Endothelial cell of umbilical vein (primary cell): ENCODE measurements around the gene MBNL2. TPM values are rescaled to one million over a fixed set of nuclear protein-coding genes. Genes with fewer than 3 reads are reported as not detected.

Experiments used
- BruUV-seq: library from RNA; stranded (reverse); fragments of 400-500 nt; replicated peaks from 2 replicates; lab custom pipeline; 2021; lab: Mats Ljungman, UMichigan
- CTCF ChIA-PET: fragments of 300-600, 350-600 bp; sonication (Branson Sonifier 250); formaldehyde crosslinking; loops from one replicate; lab custom pipeline; 2021; ENCODE audit warnings: antibody characterized with exemption, inconsistent platforms; lab: Charles Lee
- POLR2A ChIA-PET: fragments of 300-600, 350-600 bp; sonication (Branson Sonifier 250); formaldehyde crosslinking; loops from one replicate; lab custom pipeline; 2021; ENCODE audit warnings: antibody characterized with exemption, inconsistent platforms; lab: Charles Lee
- DNase-seq: peaks from one replicate; pipeline ENCODE4 v3.0.0-alpha.2; 2011; ENCODE audit warnings: low read depth, low spot score
- FAIRE-seq: peaks from 2 replicates; lab custom pipeline; 2011; peaks lifted over from hg19 to GRCh38; lab: Jason Lieb, UNC
- H2AFZ ChIP-seq: 2 replicates; pipeline ENCODE4 v1.6.0; 2012; ENCODE audit warnings: low read depth, low read length, control low read depth, inconsistent platforms
- H3K27ac ChIP-seq: 2 replicates; pipeline ENCODE4 v1.5.1; 2011; ENCODE audit warnings: low read depth, mild to moderate bottlenecking, control low read depth, low read length, moderate library complexity; ENCODE audit not compliant: insufficient read depth
- H3K27me3 ChIP-seq, 2 experiments: 2 replicates each; pipeline versions ENCODE4 v1.6.0 to v1.6.1; 2011; ENCODE audit warnings: low read length in 2 of 2, mixed read lengths in 1 of 2; ENCODE audit not compliant: control insufficient read depth in 2 of 2, insufficient read depth in 2 of 2
- H3K36me3 ChIP-seq, 2 experiments: 2 replicates in 1 of 2; 3 replicates in 1 of 2; pipeline ENCODE4 v1.5.1; 2011; ENCODE audit warnings: low read length in 2 of 2, mild to moderate bottlenecking in 1 of 2, moderate library complexity in 1 of 2; ENCODE audit not compliant: control insufficient read depth in 2 of 2, insufficient read depth in 2 of 2; ENCODE audit errors: extremely low read depth in 1 of 2
- H3K4me1 ChIP-seq: 3 replicates; pipeline ENCODE4 v1.5.1; 2011; ENCODE audit warnings: mild to moderate bottlenecking, low read length; ENCODE audit not compliant: control insufficient read depth, insufficient read depth; ENCODE audit errors: extremely low read depth
- H3K4me2 ChIP-seq: 2 replicates; pipeline ENCODE4 v1.6.1; 2011; ENCODE audit warnings: low read length, control low read depth, mixed read lengths; ENCODE audit not compliant: insufficient read depth
- H3K4me3 ChIP-seq, 3 experiments: fragments of 200-600 bp in 1 of 3; sonication (generic), shearing (Covaris generic) in 1 of 3; replicated peaks in 1 of 3; 2 replicates each; pipeline ENCODE4 v1.5.1; 2011 to 2016; ENCODE audit warnings: control low read depth in 3 of 3, low read length in 3 of 3, mild to moderate bottlenecking in 2 of 3, inconsistent platforms in 1 of 3, low read depth in 1 of 3, moderate library complexity in 1 of 3; ENCODE audit not compliant: insufficient read depth in 1 of 3
- H3K79me2 ChIP-seq: 2 replicates; pipeline ENCODE4 v1.6.0; 2012; ENCODE audit warnings: low read length, inconsistent platforms; ENCODE audit not compliant: control insufficient read depth, insufficient read depth
- H3K9ac ChIP-seq: replicated peaks from 2 replicates; pipeline ENCODE3; 2011; ENCODE audit warnings: low read length, control low read depth; ENCODE audit not compliant: insufficient read depth; ENCODE audit errors: extremely low read depth
- H3K9me1 ChIP-seq: replicated peaks from 3 replicates; pipeline ENCODE4 v1.6.0; 2011; ENCODE audit warnings: mild to moderate bottlenecking, low read length; ENCODE audit not compliant: control insufficient read depth, insufficient read depth; ENCODE audit errors: extremely low read depth
- H3K9me3 ChIP-seq: replicated peaks from 2 replicates; pipeline ENCODE4 v1.5.1; 2012; ENCODE audit warnings: low read length, inconsistent platforms; ENCODE audit not compliant: control insufficient read depth, insufficient read depth
- H4K20me1 ChIP-seq: replicated peaks from 2 replicates; pipeline ENCODE3; 2011; ENCODE audit warnings: mild to moderate bottlenecking, low read length; ENCODE audit not compliant: control insufficient read depth, insufficient read depth; ENCODE audit errors: extremely low read depth
- CTCF ChIP-seq, 2 donors: IDR thresholded peaks; 1 replicate in 1 of 2; 2 replicates in 1 of 2; pipeline ENCODE4 v1.5.1; 2011; ENCODE audit warnings: low read length in 2 of 2, mild to moderate bottlenecking in 2 of 2, moderate library complexity in 2 of 2, control low read depth in 1 of 2, inconsistent platforms in 1 of 2, low read depth in 1 of 2; ENCODE audit not compliant: insufficient read depth in 1 of 2; ENCODE audit errors: extremely low read depth in 1 of 2
- EZH2 ChIP-seq: IDR thresholded peaks from 2 replicates; pipeline ENCODE4 v1.6.1; 2012; ENCODE audit warnings: borderline replicate concordance, low read depth, mild to moderate bottlenecking, moderate library complexity, low read length, inconsistent platforms; ENCODE audit not compliant: severe bottlenecking
- FOS ChIP-seq: IDR thresholded peaks from 2 replicates; pipeline ENCODE4 v1.6.1; 2011; ENCODE audit warnings: mild to moderate bottlenecking, low read length, moderate library complexity, borderline replicate concordance; ENCODE audit not compliant: insufficient read depth
- GATA2 ChIP-seq: IDR thresholded peaks from 2 replicates; pipeline ENCODE4 v1.7.0; 2011; ENCODE audit warnings: low read depth, mild to moderate bottlenecking, moderate library complexity, mixed read lengths, low read length; ENCODE audit not compliant: insufficient read length, insufficient read depth
- JUN ChIP-seq: IDR thresholded peaks from 2 replicates; pipeline ENCODE4 v1.6.1; 2011; ENCODE audit warnings: borderline replicate concordance, low read depth; ENCODE audit not compliant: insufficient read length, insufficient read depth
- MYC ChIP-seq: IDR thresholded peaks from one replicate; pipeline ENCODE4 v1.6.1; 2011; ENCODE audit warnings: mild to moderate bottlenecking, low read depth, low read length
- POLR2A ChIP-seq: IDR thresholded peaks from 2 replicates; pipeline ENCODE4 v1.6.1; 2012; ENCODE audit warnings: low read depth, mild to moderate bottlenecking, control low read depth, low read length
- POLR2AphosphoS5 ChIP-seq: IDR thresholded peaks from 2 replicates; pipeline ENCODE4 v1.6.1; 2012; ENCODE audit warnings: low read depth, mild to moderate bottlenecking, control low read depth, low read length, moderate library complexity; ENCODE audit not compliant: insufficient read depth
- dilution Hi-C: fragments of 300-500 bp; cut with MboI; formaldehyde crosslinking; loops from one replicate; pipeline ENCODE4 v1.15.0; 2019; ENCODE audit warnings: low sequenced_read_pairs; ENCODE audit not compliant: extremely low pct_ligation_motif_present
- intact Hi-C: fragments of 100-400 bp; cut with micrococcal nuclease; formaldehyde crosslinking; loops from one replicate; pipeline ENCODE4 v1.10.0; 2022
- polyA plus RNA-seq, 4 experiments: library from polyadenylated mRNA; depleted of rRNA in 3 of 4; stranded (reverse) in 3 of 4; unstranded in 1 of 4; fragments of >200 nt; gene quantifications; 2 replicates each; pipeline versions ENCODE4 v1.2.1 to v1.2.3, GENCODE V29; 2011 to 2012; ENCODE audit warnings: missing spikeins in 1 of 4
- total RNA-seq: library from RNA; stranded (reverse); gene quantifications from 2 replicates; pipeline ENCODE4 v1.2.3, GENCODE V29; 2021
- TF ChIP-seq, protein P1 (sequence below): IDR thresholded peaks from 2 replicates; pipeline ENCODE4 v1.6.1; 2011; ENCODE audit not compliant: insufficient read depth, insufficient read length

The MBNL2 gene
- total and polyA plus RNA-seq, 2 donors (not counting 3 experiments of a cell fraction or from before 2014, with no cell fraction given) = 32.9 to 76.5 TPM

DNA sequence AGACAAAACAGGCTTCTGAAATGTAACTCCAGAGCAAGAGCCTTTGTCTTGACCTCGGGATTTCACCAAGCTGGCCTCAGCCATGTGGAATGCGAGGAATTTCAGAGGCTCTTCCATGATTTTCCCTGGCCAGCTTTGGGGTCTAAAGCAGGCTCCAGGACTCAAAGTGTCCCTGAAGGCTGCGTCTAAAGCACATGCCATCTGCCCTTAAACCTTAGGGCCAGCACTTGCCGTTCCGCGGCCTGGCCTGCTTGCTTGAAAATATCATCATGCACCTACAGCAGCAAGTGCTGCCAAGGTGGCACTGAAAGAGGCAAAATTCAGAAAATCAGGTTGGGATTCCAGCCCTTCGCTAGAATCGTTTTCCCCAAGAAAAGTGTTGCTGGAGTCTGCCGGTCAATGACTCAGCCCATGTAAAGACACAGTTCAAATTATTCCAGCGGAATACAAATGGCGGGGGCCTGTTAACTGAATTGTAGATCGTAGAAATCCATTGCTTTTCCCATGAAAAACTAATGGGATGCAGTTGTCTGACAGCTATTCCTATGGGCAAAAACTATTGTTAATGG lies 106.2 kb downstream of the MBNL2 start:
- TF ChIP-seq POLR2AphosphoS5 (no peak), FOS (no peak), MYC (no peak), EZH2 (no peak), POLR2A (no peak), GATA2 (no peak), CTCF (IDR thresholded peaks at IDR 0.05; ENCODE audit: extremely low read depth in 1 of 2, insufficient read depth in 1 of 2, low read depth in 1 of 2, low read length in 2 of 2) (no peak), JUN (no peak)
- TF ChIP-seq, protein P1, sequence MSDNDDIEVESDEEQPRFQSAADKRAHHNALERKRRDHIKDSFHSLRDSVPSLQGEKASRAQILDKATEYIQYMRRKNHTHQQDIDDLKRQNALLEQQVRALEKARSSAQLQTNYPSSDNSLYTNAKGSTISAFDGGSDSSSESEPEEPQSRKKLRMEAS = no peak
- peaks cover 26% of the 10 kb centered on the region for H3K79me2 ChIP-seq
- no peak overlapping the region for H2AFZ ChIP-seq
- no TSS peak for BruUV-seq
- no peak overlapping the region for H3K4me3 ChIP-seq
- no peaks in the 10 kb centered on the region for H3K27me3 ChIP-seq
- H3K27ac ChIP-seq = peak overlapping the region; percentile 71
- no peak overlapping the region for H3K9ac ChIP-seq
- dilution Hi-C loops (no loop called here), intact Hi-C loops (loop anchor here (1.0 kb wide), 1 partner anchor 20 kb away; no protein-coding TSS in a partner anchor)
- H3K36me3 ChIP-seq = no peaks in the 10 kb centered on the region
- H3K9me1 ChIP-seq = no peaks in the 10 kb centered on the region
- no peaks in the 10 kb centered on the region for H3K9me3 ChIP-seq
- FAIRE-seq (no peak), DNase-seq (peak; percentile 71)
- H4K20me1 ChIP-seq = no peaks in the 10 kb centered on the region
- no peak overlapping the region for H3K4me2 ChIP-seq
- ChIA-PET POLR2A (interaction anchor here (0.7 kb wide), 1 partner anchor 103 kb away, joined by 4 read pairs; no protein-coding TSS in a partner anchor), CTCF (interaction anchor here (0.6 to 1.7 kb wide), 7 partner anchors 14 to 332 kb away, joined by 3 to 5 read pairs (median 4); no protein-coding TSS in a partner anchor)
- peaks cover 24% of the 10 kb centered on the region for H3K4me1 ChIP-seq
